Stimulated activated CD4-positive, alpha-beta T cell treated with anti-CD3 and anti-CD28 coated beads, Interleukin-12 subunit alpha, Interleukin-12 subunit beta, amount 100 ng/mL, for 4 hours (primary cell): ENCODE measurements around the gene MRTFB.

Experiments used
- DNase-seq: peaks from one replicate; pipeline ENCODE4 v3.0.0-alpha.2; 2020

MRTFB gene

GRCh38 chr16:14196011-14196410 is 124.9 kb downstream of the MRTFB start:
- no peak for DNase-seq

- DNase-seq, result no peak
Measured at GRCh38 chr16:14196539-14196938, 125.4 kb downstream of the MRTFB start.

- DNase-seq, result no peak
Measured at GRCh38 chr16:14198012-14198411, 126.9 kb downstream of the MRTFB start.

- no peak for DNase-seq
Measured at GRCh38 chr16:14198572-14198971, 127.5 kb downstream of the MRTFB start.

- no peak for DNase-seq
Measured at GRCh38 chr16:14199199-14199598, 128.1 kb downstream of the MRTFB start.

- no peak for DNase-seq
Measured at GRCh38 chr16:14199624-14200023, 128.5 kb downstream of the MRTFB start.

GRCh38 chr16:14202095-14202494 is 131.0 kb downstream of the MRTFB start:
- no peak for DNase-seq

GRCh38 chr16:14202697-14203096 is 131.6 kb downstream of the MRTFB start:
- no peak for DNase-seq

GRCh38 chr16:14203166-14203565 is 132.0 kb downstream of the MRTFB start:
- no peak for DNase-seq

- DNase-seq, result no peak
Measured at GRCh38 chr16:14205666-14206065, 134.5 kb downstream of the MRTFB start.

- DNase-seq, result no peak
Measured at GRCh38 chr16:14211856-14212543, 140.9 kb downstream of the MRTFB start.

- no peak for DNase-seq
Measured at GRCh38 chr16:14215941-14216340, 144.8 kb downstream of the MRTFB start.

GRCh38 chr16:14219983-14220382 is 148.9 kb downstream of the MRTFB start:
- no peak for DNase-seq

GRCh38 chr16:14223632-14224031 is 152.5 kb downstream of the MRTFB start:
- DNase-seq, result no peak

GRCh38 chr16:14225457-14225856 is 154.3 kb downstream of the MRTFB start:
- DNase-seq, result no peak

- DNase-seq, result no peak
Measured at GRCh38 chr16:14232106-14232864, 161.2 kb downstream of the MRTFB start.

- no peak for DNase-seq
Measured at GRCh38 chr16:14236401-14236800, 165.3 kb downstream of the MRTFB start.

- no peak for DNase-seq
Measured at GRCh38 chr16:14238756-14239155, 167.6 kb downstream of the MRTFB start.

GRCh38 chr16:14239791-14240190 is 168.7 kb downstream of the MRTFB start:
- DNase-seq, result no peak

- DNase-seq, result no peak
Measured at GRCh38 chr16:14240219-14240843, 169.2 kb downstream of the MRTFB start.

- DNase-seq, result no peak
Measured at GRCh38 chr16:14240964-14241363, 169.8 kb downstream of the MRTFB start.

- DNase-seq, result no peak
Measured at GRCh38 chr16:14241631-14242030, 170.5 kb downstream of the MRTFB start.

GRCh38 chr16:14242769-14243168 is 171.7 kb downstream of the MRTFB start:
- DNase-seq, result no peak
